Neural cell (in vitro differentiated cells): ENCODE data around the gene EHD4. TPM values are rescaled to one million over a fixed set of nuclear protein-coding genes. Genes with fewer than 3 reads are reported as not detected.

Experiments used
- H2AFZ ChIP-seq: fragments of 200-600, 300-800 bp; sonication (generic), shearing (Covaris generic); 2 replicates; pipeline ENCODE4 v1.6.0; 2014; ENCODE audit warnings: low read depth, mild to moderate bottlenecking, antibody characterized with exemption, low read length, moderate library complexity
- H3F3A ChIP-seq: fragments of 200-600 bp; shearing (Covaris generic); 2 replicates; pipeline ENCODE4 v1.6.1; 2016; ENCODE audit warnings: mild to moderate bottlenecking, moderate library complexity, mixed read lengths, antibody characterized with exemption, low read length; ENCODE audit not compliant: insufficient read depth, poor library complexity, severe bottlenecking
- H3K27ac ChIP-seq: fragments of 200-600, 300-800 bp; sonication (generic), shearing (Covaris generic); 2 replicates; pipeline ENCODE4 v1.5.1; 2014; ENCODE audit warnings: mild to moderate bottlenecking, low read length, moderate library complexity
- H3K27me3 ChIP-seq: fragments of 300-800, 200-600 bp; sonication (generic), shearing (Covaris generic); 2 replicates; pipeline ENCODE4 v1.6.0; 2014; ENCODE audit warnings: mild to moderate bottlenecking, low read depth, low read length, moderate library complexity; ENCODE audit not compliant: insufficient read depth
- H3K36me3 ChIP-seq: fragments of 300-800, 200-600 bp; sonication (generic), shearing (Covaris generic); 2 replicates; pipeline ENCODE4 v1.5.1; 2014; ENCODE audit warnings: mild to moderate bottlenecking, antibody characterized with exemption, low read length, moderate library complexity; ENCODE audit not compliant: insufficient read depth
- H3K4me2 ChIP-seq: fragments of 300-800, 200-600 bp; sonication (generic), shearing (Covaris generic); 2 replicates; pipeline ENCODE4 v1.6.0; 2014; ENCODE audit warnings: mild to moderate bottlenecking, low read length
- H3K4me3 ChIP-seq: fragments of 300-800, 200-600 bp; sonication (generic), shearing (Covaris generic); 2 replicates; pipeline ENCODE4 v1.5.1; 2014; ENCODE audit warnings: mild to moderate bottlenecking, low read length, moderate library complexity
- H3K79me2 ChIP-seq: fragments of 200-600 bp; shearing (Covaris generic); replicated peaks from 2 replicates; pipeline ENCODE4 v1.6.0; 2014; ENCODE audit warnings: mild to moderate bottlenecking, low read length, moderate library complexity; ENCODE audit not compliant: insufficient read depth
- H3K9ac ChIP-seq: fragments of 300-800, 200-600 bp; sonication (generic), shearing (Covaris generic); 2 replicates; pipeline ENCODE4 v1.6.1; 2016; ENCODE audit warnings: mild to moderate bottlenecking, low read length, mixed read lengths
- H3K9me2 ChIP-seq: fragments of 200-600 bp; shearing (Covaris generic); 2 replicates; pipeline ENCODE4 v1.6.1; 2016; ENCODE audit warnings: mild to moderate bottlenecking, low read length, mixed read lengths; ENCODE audit not compliant: insufficient read depth
- H3K9me3 ChIP-seq: fragments of 200-600, 300-800 bp; sonication (generic), shearing (Covaris generic); 2 replicates; pipeline ENCODE4 v1.6.1; 2016; ENCODE audit warnings: mild to moderate bottlenecking, mixed run types, low read length, moderate library complexity, mixed read lengths
- H4K20me1 ChIP-seq: fragments of 200-600 bp; shearing (Covaris generic); 2 replicates; pipeline ENCODE4 v1.6.1; 2016; ENCODE audit warnings: mild to moderate bottlenecking, mixed run types; ENCODE audit not compliant: insufficient read depth
- EP300 ChIP-seq: fragments of 450-650 bp; conservative IDR thresholded peaks from 2 replicates; pipeline ENCODE4 v1.6.1; 2014; ENCODE audit warnings: antibody characterized with exemption, mild to moderate bottlenecking, moderate library complexity; ENCODE audit not compliant: poor library complexity, severe bottlenecking
- EZH2 ChIP-seq: fragments of 200-600, 300-800 bp; shearing (Covaris generic), sonication (generic); IDR thresholded peaks from 2 replicates; pipeline ENCODE4 v1.6.1; 2014; ENCODE audit warnings: antibody characterized with exemption, low read length, borderline replicate concordance, mild to moderate bottlenecking; ENCODE audit not compliant: insufficient read depth, poor library complexity, severe bottlenecking
- MXI1 ChIP-seq: fragments of 450-650 bp; conservative IDR thresholded peaks from 2 replicates; pipeline ENCODE4 v1.6.1; 2014; ENCODE audit warnings: antibody characterized with exemption, mild to moderate bottlenecking; ENCODE audit not compliant: poor library complexity, severe bottlenecking
- POLR2AphosphoS5 ChIP-seq: IDR thresholded peaks from 2 replicates; pipeline ENCODE4 v1.6.1; 2012
- RAD21 ChIP-seq: fragments of 450-650 bp; conservative IDR thresholded peaks from 2 replicates; pipeline ENCODE4 v1.6.1; 2014; ENCODE audit warnings: antibody characterized with exemption, mild to moderate bottlenecking, moderate library complexity
- REST ChIP-seq: IDR thresholded peaks from 2 replicates; pipeline ENCODE4 v1.6.1; 2012; ENCODE audit warnings: borderline replicate concordance
- SMC3 ChIP-seq: fragments of 450-650 bp; conservative IDR thresholded peaks from 2 replicates; pipeline ENCODE4 v1.6.1; 2014; ENCODE audit warnings: antibody characterized with exemption, mild to moderate bottlenecking, moderate library complexity; ENCODE audit not compliant: poor library complexity
- TAF1 ChIP-seq: IDR thresholded peaks from 2 replicates; pipeline ENCODE4 v1.6.1; 2012; ENCODE audit warnings: low read depth
- polyA plus RNA-seq: library from polyadenylated mRNA; depleted of rRNA; stranded (reverse); fragments of >200 nt; gene quantifications from 2 replicates; pipeline ENCODE4 v1.2.3, GENCODE V29; 2014
- TF ChIP-seq, protein P1 (sequence below): fragments of 450-650 bp; IDR thresholded peaks from 2 replicates; pipeline ENCODE4 v1.5.1; 2014; ENCODE audit warnings: antibody characterized with exemption, mild to moderate bottlenecking, moderate library complexity; ENCODE audit not compliant: poor library complexity, severe bottlenecking

EHD4 gene
- polyA plus RNA-seq, 1 donor from 2014 or later = 0.09 TPM

DNA sequence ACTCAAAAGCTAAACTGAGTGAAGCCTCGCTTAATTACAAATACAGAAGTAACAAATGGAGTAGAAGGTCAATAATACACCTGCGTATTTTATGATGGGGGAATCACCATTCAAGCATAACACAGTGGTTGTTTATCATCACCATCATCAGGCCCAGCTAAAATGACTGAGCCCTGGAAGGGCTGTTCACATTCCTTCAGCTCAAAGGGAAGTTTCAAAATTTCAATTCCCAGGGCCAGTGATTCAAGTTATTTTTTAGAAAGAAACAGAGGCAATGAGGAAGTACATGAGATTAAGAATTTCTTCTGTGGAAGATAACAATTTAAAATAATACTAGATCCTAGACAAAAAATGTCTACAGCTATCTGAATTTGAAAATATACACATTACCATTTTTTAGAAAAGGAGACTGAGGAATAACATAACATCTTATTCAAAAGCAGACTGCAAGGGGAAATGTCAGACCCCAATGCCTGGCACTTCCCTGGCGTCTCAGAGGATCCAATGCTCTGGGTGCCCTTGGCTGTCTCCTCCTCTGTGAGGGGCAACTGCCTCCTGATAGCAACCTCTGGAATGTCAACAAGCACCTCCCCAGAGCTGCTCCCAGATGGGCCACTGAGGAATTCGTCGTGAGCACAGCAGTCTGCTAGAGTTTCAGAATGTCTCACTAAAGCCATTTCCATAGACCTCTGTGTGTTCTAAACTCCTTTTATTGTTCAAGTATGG lies 22.8 kb downstream of the EHD4 start:
- no peaks in the 10 kb centered on the region for H4K20me1 ChIP-seq
- no peak overlapping the region for H3K27ac ChIP-seq
- H2AFZ ChIP-seq = no peak overlapping the region
- no peak overlapping the region for H3K9ac ChIP-seq
- H3K79me2 ChIP-seq = no peaks in the 10 kb centered on the region
- H3F3A ChIP-seq = no peaks in the 10 kb centered on the region
- no peak for TF ChIP-seq MXI1
- no peak for TF ChIP-seq REST
- no peak for TF ChIP-seq EP300
- TF ChIP-seq EZH2 = no peak
- TF ChIP-seq RAD21 = no peak
- no peak for TF ChIP-seq SMC3
- no peak overlapping the region for H3K4me3 ChIP-seq
- no peaks in the 10 kb centered on the region for H3K27me3 ChIP-seq
- no peak overlapping the region for H3K4me2 ChIP-seq
- no peaks in the 10 kb centered on the region for H3K36me3 ChIP-seq
- H3K9me3 ChIP-seq = no peaks in the 10 kb centered on the region
- no peaks in the 10 kb centered on the region for H3K9me2 ChIP-seq

- no peak overlapping the region for H3K27ac ChIP-seq
- H3K9ac ChIP-seq = no peak overlapping the region
- H3K79me2 ChIP-seq = no peaks in the 10 kb centered on the region
- no peak for TF ChIP-seq EP300
- no peak for TF ChIP-seq REST
- no peak for TF ChIP-seq TAF1
- no peak for TF ChIP-seq EZH2
- no peak for TF ChIP-seq MXI1
- no peak for TF ChIP-seq POLR2AphosphoS5
- TF ChIP-seq SMC3 = no peak
- TF ChIP-seq RAD21 = no peak
- TF ChIP-seq, protein P1, sequence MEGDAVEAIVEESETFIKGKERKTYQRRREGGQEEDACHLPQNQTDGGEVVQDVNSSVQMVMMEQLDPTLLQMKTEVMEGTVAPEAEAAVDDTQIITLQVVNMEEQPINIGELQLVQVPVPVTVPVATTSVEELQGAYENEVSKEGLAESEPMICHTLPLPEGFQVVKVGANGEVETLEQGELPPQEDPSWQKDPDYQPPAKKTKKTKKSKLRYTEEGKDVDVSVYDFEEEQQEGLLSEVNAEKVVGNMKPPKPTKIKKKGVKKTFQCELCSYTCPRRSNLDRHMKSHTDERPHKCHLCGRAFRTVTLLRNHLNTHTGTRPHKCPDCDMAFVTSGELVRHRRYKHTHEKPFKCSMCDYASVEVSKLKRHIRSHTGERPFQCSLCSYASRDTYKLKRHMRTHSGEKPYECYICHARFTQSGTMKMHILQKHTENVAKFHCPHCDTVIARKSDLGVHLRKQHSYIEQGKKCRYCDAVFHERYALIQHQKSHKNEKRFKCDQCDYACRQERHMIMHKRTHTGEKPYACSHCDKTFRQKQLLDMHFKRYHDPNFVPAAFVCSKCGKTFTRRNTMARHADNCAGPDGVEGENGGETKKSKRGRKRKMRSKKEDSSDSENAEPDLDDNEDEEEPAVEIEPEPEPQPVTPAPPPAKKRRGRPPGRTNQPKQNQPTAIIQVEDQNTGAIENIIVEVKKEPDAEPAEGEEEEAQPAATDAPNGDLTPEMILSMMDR = no peak
- no peak overlapping the region for H3K4me3 ChIP-seq
- H3K9me3 ChIP-seq = no peaks in the 10 kb centered on the region
- H3K4me2 ChIP-seq = no peak overlapping the region
- H3F3A ChIP-seq = no peaks in the 10 kb centered on the region
- no peaks in the 10 kb centered on the region for H4K20me1 ChIP-seq
- H2AFZ ChIP-seq = no peak overlapping the region
- no peaks in the 10 kb centered on the region for H3K36me3 ChIP-seq
- H3K27me3 ChIP-seq = no peaks in the 10 kb centered on the region
- no peaks in the 10 kb centered on the region for H3K9me2 ChIP-seq
Measured at GRCh38 chr15:41948490-41948889, 23.9 kb downstream of the EHD4 start.
